ENCODE data around the gene PICALM.

Gene PICALM

DNA sequence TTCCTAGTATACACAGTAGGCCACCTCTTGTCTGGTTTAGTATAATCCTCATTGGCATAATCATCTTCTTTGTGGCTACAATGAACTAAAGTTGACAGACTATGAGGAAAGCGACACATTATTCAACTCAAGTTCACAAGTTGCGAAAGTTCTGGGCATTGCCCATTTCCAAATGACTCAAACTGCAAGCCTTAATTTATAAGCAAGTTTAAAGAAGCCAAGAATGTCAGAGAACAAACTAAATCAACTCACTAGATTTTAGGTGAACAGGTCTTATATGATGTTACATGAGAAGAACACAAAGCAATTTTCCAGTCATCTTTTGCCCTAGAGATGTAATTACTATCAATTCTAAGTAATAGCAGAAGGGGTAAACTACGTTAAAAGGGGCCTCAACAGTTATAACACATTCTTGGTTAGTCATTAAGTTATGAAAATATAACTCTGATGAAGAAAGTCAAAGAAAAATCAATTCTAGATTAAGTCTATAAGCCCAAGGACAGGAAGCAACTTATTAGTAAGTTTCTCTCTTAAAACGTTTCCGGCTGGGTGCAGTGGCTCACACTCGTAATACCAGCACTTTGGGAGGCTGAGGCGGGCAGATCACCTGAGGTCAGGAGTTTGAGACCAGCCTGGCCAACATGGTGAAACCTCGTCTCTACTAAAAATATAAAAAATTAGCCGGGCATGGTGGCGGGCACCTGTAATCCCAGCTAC, 21.5 kb downstream of the PICALM start:
- DNase-seq (ENCODE audit: low spot score) = no peak

DNA sequence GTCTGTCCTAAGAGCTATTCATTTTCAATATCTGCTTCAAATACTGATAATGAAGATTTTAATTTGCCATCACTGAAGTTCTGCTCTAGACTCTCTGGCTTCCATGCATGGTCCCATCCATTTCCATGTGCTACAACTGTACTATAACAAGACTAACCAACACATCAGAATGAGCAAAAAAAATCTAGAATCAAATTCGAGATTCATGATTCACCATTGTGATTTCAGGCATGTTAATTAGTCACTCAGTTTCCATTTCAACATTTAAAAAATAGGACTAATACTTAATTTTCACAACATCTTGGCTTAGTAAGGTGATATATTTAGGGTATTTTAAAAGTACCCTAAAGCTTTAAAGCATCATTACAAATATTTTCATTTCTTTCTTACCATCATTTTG, 22.8 kb downstream of the PICALM start:
- DNase-seq (ENCODE audit: low spot score) = no peak

DNA sequence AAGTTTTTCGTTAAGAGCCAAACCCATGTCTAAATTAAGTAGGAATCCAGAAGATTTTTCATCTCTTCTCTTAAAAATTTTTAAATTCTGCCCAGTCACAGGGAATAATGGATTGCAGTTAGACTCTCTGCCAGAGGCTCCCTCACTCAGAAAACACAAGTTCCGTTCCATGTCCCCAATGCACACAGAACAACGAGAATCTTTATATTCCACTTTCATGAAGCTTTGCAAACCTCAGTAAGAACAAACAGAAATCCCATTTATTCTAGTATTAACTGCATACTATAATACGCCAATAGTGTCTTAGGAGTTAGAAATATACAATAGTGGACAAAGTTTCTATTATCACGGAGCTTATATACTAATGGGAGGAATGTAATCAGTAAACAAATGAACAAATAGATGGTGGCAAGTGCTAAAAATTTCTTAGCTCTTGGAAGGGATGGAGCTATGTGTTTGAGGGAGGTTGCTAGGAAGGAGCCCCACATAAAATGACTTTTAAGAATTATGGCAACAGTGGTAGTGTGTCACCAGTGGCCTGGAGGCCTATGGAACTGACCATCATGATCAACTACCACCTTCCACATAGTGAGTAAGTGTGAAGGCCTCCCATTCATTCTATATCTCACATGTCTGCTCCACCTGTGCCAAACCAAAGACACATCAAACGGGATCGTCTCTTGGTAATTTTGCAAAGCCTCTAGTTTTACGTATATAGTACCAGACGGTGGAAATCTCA, 24.9 kb downstream of the PICALM start:
- DNase-seq (ENCODE audit: low spot score) = no peak

- DNase-seq (ENCODE audit: low spot score) = peak; percentile 88
Measured at GRCh38 chr11:86041975-86042378, 26.9 kb downstream of the PICALM start.

GRCh38 chr11:86040919-86041850, 27.7 kb downstream of the PICALM start:
- no peak for DNase-seq (ENCODE audit: low spot score)

- DNase-seq (ENCODE audit: low spot score) = no peak
Measured at GRCh38 chr11:86039094-86039493, 29.8 kb downstream of the PICALM start.

GRCh38 chr11:86037743-86038142, 31.1 kb downstream of the PICALM start:
- DNase-seq (ENCODE audit: low spot score) = no peak

GRCh38 chr11:86035920-86036319, 33.0 kb downstream of the PICALM start:
- DNase-seq (ENCODE audit: low spot score) = no peak

- no peak for DNase-seq (ENCODE audit: low spot score)
Measured at GRCh38 chr11:86035164-86035563, 33.7 kb downstream of the PICALM start.

DNA sequence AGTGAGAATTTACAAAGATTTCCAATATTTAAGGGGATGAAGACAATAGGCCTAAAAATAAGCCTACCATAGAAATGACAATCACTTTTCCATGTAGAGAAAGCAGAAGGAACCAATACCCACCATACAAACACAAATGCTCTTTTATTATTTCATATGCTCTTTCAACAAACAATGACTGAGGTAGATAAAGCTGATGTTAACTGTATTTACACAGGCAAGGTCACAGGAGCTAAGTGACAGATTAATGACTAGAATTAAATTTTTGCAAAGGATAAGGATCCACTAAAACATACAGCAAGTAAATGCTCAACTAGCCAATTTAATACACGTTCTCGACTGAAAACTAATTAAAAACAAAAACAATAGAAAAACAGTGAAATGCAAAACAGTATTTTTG, 34.2 kb downstream of the PICALM start:
- DNase-seq (ENCODE audit: low spot score) = no peak

GRCh38 chr11:86021377-86021776, 47.5 kb downstream of the PICALM start:
- DNase-seq (ENCODE audit: low spot score) = peak; percentile 48

GRCh38 chr11:86018249-86018648, 50.6 kb downstream of the PICALM start:
- DNase-seq (ENCODE audit: low spot score) = no peak

GRCh38 chr11:86016451-86016850, 52.4 kb downstream of the PICALM start:
- no peak for DNase-seq (ENCODE audit: low spot score)

DNA sequence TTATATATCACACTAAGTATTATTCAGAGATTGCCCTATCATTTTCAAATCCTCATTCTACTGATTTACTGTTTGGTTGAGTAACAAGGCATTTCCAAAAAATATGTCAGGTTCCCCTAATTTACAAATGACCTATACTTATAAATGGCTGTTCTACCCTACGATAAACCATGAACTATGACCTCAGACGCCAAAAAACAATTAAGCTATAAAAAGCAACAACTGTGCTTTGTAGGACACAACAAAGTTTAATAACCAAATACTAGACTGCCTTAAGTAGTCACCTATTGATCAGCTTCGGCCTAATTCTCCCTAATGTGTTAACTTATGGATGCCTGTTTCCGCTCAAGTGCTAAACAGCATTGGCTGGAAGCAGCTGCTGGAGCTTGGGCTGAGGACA, 53.2 kb downstream of the PICALM start:
- no peak for DNase-seq (ENCODE audit: low spot score)

GRCh38 chr11:86014221-86014620, 54.7 kb downstream of the PICALM start:
- no peak for DNase-seq (ENCODE audit: low spot score)

- DNase-seq (ENCODE audit: low spot score) = peak; percentile 43
Measured at GRCh38 chr11:86013713-86014112, 55.2 kb downstream of the PICALM start.

DNA sequence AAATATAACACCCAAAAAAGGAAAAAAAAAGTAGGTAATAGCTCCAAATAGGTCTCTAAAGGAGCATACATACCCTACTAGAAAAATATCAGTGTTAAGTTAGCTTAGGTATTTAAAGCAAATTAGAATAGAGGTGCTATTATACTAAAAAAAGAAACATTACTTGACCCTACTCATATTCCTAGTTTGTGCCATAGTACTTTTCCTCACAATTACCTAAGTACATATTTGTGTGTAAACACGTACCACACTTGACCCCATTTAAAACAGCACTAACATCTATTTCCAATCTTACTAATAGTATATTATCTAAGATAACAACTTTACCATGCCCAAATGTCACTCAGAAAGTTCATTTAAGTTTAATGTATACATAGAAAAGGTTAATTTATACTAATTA, 57.7 kb downstream of the PICALM start:
- DNase-seq (ENCODE audit: low spot score) = no peak

GRCh38 chr11:86003654-86004053, 65.2 kb downstream of the PICALM start:
- DNase-seq (ENCODE audit: low spot score) = no peak

- no peak for DNase-seq (ENCODE audit: low spot score)
Measured at GRCh38 chr11:86002431-86002830, 66.5 kb downstream of the PICALM start.

DNA sequence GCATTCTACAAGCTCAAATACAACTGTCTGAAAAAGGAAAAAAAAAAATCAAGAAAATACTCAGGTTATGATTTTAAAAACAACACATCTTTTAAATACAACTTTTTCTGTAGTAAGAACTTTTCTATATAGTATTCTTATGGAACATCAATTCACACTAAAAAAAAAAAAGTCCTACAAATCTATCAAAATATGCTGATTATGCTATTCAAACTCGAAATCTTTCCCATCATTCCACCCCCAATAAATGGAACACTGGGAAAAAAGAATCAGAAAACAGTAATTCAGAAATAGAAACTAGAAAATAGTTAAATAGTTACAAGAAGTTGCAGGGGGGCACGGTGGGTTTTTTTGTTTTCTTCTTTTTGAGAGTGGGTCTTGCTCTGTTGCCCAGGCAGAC, 77.4 kb downstream of the PICALM start:
- no peak for DNase-seq (ENCODE audit: low spot score)

- DNase-seq (ENCODE audit: low spot score) = no peak
Measured at GRCh38 chr11:85989746-85990145, 79.1 kb downstream of the PICALM start.

DNA sequence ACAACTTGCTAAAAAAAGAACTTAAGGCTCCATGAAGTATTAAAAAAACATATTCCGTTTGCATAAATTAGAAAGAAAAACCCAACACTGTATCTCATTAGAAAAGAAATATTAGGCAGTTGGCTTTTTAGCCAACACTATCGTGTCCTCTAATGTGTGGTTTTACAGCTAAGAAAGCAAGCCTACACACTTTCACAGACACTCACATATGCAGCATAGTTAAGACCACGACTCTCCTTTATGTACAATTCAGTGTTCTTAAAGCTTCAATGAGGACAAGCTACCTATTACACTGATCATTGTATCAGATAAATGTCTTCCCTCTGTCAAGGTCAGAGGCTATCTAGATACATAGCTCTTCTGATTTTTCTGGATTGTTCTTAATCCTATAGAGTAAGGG, 80.1 kb downstream of the PICALM start:
- DNase-seq (ENCODE audit: low spot score) = no peak

DNA sequence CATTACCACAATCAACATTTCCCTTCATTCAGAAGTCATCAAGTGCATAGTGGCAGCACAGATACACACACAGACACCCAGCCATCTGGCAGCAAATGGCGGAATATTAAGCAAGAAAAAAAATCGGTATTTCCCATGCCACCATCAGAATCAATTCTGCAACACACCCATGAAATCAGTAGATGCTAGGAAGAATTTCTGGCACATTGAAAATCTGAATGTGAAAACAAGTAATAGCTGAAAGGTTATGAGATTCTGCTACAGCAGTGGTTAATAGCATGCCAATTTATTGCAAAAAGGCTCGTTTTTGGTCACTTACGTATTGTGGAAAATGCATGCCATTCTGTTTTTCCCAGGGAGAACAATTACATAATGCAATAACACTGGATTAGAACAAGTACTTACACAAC, 91.1 kb downstream of the PICALM start:
- no peak for DNase-seq (ENCODE audit: low spot score)

Measured in hematopoietic multipotent progenitor cell treated with erythropoietin and hydrocortisone succinate and interleukin-3 and kit ligand, for 17 days (in vitro differentiated cells).